Esophagus mucosa (tissue), 1 donor: ENCODE measurements around the gene ZNG1B. TPM values are rescaled to one million over a fixed set of nuclear protein-coding genes. Genes with fewer than 3 reads are reported as not detected.
"Not testable (repeated sequence)": the region's sequence is repeated elsewhere in the genome, so short reads cannot be mapped to it uniquely, and the experiment has no call there.

Source experiments
- ATAC-seq: fragments of 200-7000 bp; cut with Tn5 transposase; one replicate; pipeline ENCODE4 v1.9.1; 2020
- total RNA-seq: library from RNA; stranded (reverse); gene quantifications from one replicate; pipeline ENCODE4 v1.2.4, GENCODE V29; 2023
- donor health status: DM: yes; HTN: yes; CAD: no.

ZNG1B gene
- total RNA-seq, 1 donor from 2014 or later, result 25.5 TPM

- not testable (repeated sequence) for ATAC-seq
These were observed 66.6 kb downstream of the ZNG1B start for GRCh38 chr2:113504081-113504480.

- ATAC-seq, result peak; percentile 28
These were observed 70.1 kb downstream of the ZNG1B start for GRCh38 chr2:113507394-113508140.

- ATAC-seq, result not testable (repeated sequence)
These were observed 70.7 kb downstream of the ZNG1B start for GRCh38 chr2:113508187-113508586.

DNA sequence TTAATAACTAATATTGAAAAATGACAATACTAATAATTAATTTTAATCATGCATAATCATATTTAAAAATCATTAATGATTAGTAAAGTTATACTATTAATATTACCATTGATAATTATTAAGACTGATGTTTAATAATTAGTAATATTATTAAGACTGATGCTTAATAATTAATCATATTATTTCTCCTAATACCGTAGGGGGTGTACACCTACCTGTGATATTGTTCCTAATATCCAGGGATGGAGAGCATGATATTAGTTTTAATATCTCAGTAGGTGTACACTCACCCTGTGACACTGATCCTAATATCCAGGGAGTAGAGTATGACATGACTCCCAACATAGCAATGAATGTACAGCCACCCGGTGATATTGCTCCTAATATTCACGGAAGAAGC lies 73.4 kb downstream of the ZNG1B start:
- ATAC-seq, result not testable (repeated sequence)

DNA sequence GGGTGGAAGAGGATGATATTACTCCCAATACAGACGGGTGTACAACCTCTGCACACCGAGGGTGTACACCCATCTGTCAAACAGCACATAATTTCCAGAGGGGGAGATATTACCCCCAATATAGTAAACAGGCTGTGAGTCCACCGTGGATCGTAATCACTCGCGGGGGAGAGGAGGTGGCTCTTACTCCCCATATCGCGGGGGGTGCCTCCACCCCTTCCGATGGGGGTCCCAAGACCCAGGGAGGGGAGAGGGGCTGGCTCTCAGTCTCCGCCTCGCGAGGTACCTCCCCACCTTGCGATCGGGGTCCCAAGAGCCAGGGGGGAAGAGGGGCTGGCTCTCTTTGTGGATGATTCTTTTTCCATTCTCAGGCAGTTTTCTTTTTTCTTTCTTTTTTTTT lies 74.4 kb downstream of the ZNG1B start:
- ATAC-seq, result not testable (repeated sequence)

GRCh38 chr2:113515457-113515856 lies 78.0 kb downstream of the ZNG1B start:
- not testable (repeated sequence) for ATAC-seq

GRCh38 chr2:113515995-113516394 lies 78.5 kb downstream of the ZNG1B start:
- ATAC-seq, result not testable (repeated sequence)

DNA sequence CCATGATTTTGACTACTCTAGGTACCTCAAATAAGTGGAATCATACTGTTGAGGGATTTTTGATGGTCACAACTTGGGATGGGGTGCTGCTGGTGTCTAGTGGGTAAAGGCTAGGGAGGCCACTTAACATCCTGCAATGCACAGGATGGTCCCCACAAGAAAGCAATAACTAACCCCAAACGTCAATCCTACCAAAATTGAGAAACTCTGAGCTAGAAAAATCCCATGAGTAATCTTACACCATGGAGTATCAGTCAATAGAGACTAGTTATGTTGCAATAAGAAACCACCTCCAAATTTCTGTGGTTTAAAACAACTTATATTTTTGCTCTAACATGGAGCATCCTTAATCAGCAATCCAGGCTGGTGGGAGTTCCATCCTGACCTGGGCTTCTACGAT lies 79.5 kb downstream of the ZNG1B start:
- ATAC-seq, result not testable (repeated sequence)

GRCh38 chr2:113520837-113521236 lies 83.3 kb downstream of the ZNG1B start:
- not testable (repeated sequence) for ATAC-seq

- not testable (repeated sequence) for ATAC-seq
These were observed 84.0 kb downstream of the ZNG1B start for GRCh38 chr2:113521492-113521891.

GRCh38 chr2:113524986-113525385 lies 87.5 kb downstream of the ZNG1B start:
- ATAC-seq, result not testable (repeated sequence)

GRCh38 chr2:113527350-113528045 lies 90.0 kb downstream of the ZNG1B start:
- ATAC-seq, result peak; percentile 88

GRCh38 chr2:113528126-113528525 lies 90.6 kb downstream of the ZNG1B start:
- ATAC-seq, result not testable (repeated sequence)

GRCh38 chr2:113528904-113529303 lies 91.4 kb downstream of the ZNG1B start:
- not testable (repeated sequence) for ATAC-seq

DNA sequence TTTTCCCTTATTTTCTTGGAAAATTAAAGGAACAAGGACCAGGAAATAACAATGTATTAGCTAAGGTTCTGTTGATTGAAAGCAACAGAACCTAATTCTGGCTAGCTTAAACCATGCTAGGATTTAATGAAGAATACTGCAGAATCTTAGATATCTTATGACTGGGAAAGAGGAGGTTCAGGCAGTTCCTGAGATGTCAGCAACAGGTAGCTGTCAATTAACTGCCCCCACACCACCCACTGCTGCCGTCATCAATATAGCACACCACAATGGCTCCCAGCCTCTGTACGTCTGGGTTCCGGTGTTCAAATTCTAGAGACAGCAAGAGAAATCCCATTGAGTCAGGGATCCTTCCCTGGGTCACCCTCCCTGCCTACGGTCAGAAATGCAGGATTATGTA lies 95.5 kb downstream of the ZNG1B start:
- ATAC-seq, result not testable (repeated sequence)

GRCh38 chr2:113536573-113536972 lies 99.1 kb downstream of the ZNG1B start:
- ATAC-seq, result not testable (repeated sequence)

DNA sequence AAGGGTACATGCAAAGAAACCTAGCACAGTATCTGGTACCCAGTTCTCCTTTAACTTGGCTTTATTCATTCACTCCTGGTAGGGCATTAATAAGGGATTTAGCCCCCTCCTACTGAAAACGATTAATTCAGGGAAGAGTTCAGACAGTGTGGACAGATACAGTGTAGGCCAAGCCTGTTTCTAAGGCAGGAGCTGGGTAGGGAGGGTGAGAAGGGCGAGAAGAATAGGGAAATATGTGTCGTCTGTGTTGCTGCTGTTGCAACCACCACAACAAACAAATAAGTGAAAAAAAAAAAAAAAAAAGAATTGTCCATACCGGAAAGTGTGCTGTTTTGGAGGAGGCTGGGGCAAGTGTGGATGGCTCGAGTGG lies 103.3 kb downstream of the ZNG1B start:
- ATAC-seq, result not testable (repeated sequence)

DNA sequence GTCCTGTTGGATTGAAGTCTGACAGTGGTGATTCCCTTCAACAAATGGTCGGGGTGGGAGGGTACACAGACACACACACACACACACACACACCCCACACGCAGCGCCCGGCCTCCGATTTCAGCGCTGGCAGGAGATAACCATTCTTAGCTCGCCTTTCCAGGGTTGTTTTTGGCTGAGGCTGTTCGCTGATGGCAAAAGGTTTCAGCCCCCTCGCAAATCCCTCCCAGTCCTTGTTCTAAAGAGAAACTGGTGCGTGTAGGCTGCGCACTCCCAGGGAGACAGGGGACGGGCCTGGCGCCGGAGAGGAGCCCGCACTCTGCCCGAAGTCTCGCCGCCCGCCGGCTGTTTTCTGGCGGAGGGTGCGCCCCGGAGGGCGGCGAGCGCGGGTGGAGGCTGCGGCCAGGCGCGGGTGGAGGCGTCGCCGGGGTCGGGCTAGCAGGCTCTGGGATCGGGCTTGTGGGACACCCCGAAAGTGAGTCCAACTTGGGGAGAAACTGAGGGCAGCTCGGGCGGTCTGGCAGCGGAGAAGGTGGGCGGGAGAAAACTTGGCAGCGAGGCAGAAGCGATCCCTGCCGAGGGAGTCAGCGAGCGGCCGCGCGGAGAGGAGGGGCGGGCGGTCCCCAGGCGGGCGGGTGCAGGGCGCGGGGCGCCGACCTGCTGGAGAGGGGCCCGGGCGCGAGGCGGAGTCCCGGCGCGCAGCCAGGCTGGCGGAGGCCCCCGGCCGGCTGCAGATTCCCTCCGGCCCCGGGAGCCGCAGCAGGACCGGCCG lies 103.9 kb downstream of the ZNG1B start:
- ATAC-seq, result peak; percentile 51

GRCh38 chr2:113541976-113542485 lies 104.5 kb downstream of the ZNG1B start:
- ATAC-seq, result peak; percentile 25

- not testable (repeated sequence) for ATAC-seq
These were observed 105.0 kb downstream of the ZNG1B start for GRCh38 chr2:113542529-113542928.
